Activated naive CD8-positive, alpha-beta T cell (primary cell): Measurements from ENCODE around the gene LAMB3.

Experiments used
- H3K27ac Mint-ChIP-seq: one replicate; pipeline ENCODE4 v1.8.0; 2021; ENCODE audit warnings: mixed read lengths
- H3K27me3 Mint-ChIP-seq: one replicate; pipeline ENCODE4 v1.8.0; 2021; ENCODE audit warnings: mixed read lengths
- H3K36me3 Mint-ChIP-seq: one replicate; pipeline ENCODE4 v1.8.0; 2021; ENCODE audit warnings: mixed read lengths
- H3K4me1 Mint-ChIP-seq: one replicate; pipeline ENCODE4 v1.8.0; 2021; ENCODE audit warnings: low read depth, mixed read lengths
- H3K4me3 Mint-ChIP-seq: one replicate; pipeline ENCODE4 v1.8.0; 2021; ENCODE audit warnings: mild to moderate bottlenecking, mixed read lengths
- H3K9me3 Mint-ChIP-seq: one replicate; pipeline ENCODE4 v1.8.0; 2021; ENCODE audit warnings: low read depth, mixed read lengths

LAMB3 gene

GRCh38 chr1:209620487-209620884 is 31.7 kb downstream of the LAMB3 start:
- Mint-ChIP-seq H3K27ac (no peak overlapping the region), H3K4me1 (peaks cover 7% of the 10 kb centered on the region), H3K27me3 (no peaks in the 10 kb centered on the region), H3K9me3 (no peaks in the 10 kb centered on the region), H3K4me3 (no peak overlapping the region), H3K36me3 (peaks cover 3% of the 10 kb centered on the region)

- Mint-ChIP-seq H3K4me3 (no peak overlapping the region), H3K27me3 (no peaks in the 10 kb centered on the region), H3K4me1 (peaks cover 7% of the 10 kb centered on the region), H3K36me3 (peaks cover 4% of the 10 kb centered on the region), H3K27ac (no peak overlapping the region), H3K9me3 (no peaks in the 10 kb centered on the region)
Measured at GRCh38 chr1:209619696-209620486, 32.3 kb downstream of the LAMB3 start.

- Mint-ChIP-seq H3K27ac (no peak overlapping the region), H3K4me1 (peaks cover 7% of the 10 kb centered on the region), H3K27me3 (no peaks in the 10 kb centered on the region), H3K36me3 (peaks cover 5% of the 10 kb centered on the region), H3K9me3 (no peaks in the 10 kb centered on the region), H3K4me3 (no peak overlapping the region)
Measured at GRCh38 chr1:209618756-209619420, 33.3 kb downstream of the LAMB3 start.

GRCh38 chr1:209618291-209618690 is 33.9 kb downstream of the LAMB3 start:
- no peak overlapping the region for H3K27ac Mint-ChIP-seq

GRCh38 chr1:209617755-209618154 is 34.5 kb downstream of the LAMB3 start:
- H3K4me3 Mint-ChIP-seq = no peak overlapping the region
- H3K27me3 Mint-ChIP-seq = no peaks in the 10 kb centered on the region
- H3K4me1 Mint-ChIP-seq = peaks cover 7% of the 10 kb centered on the region
- H3K27ac Mint-ChIP-seq = no peak overlapping the region
- no peaks in the 10 kb centered on the region for H3K9me3 Mint-ChIP-seq
- peaks cover 5% of the 10 kb centered on the region for H3K36me3 Mint-ChIP-seq

More at GRCh38 chr1:209618291-209618690, 33.9 kb downstream of the LAMB3 start:
- Mint-ChIP-seq H3K4me3 (no peak overlapping the region), H3K36me3 (peaks cover 5% of the 10 kb centered on the region), H3K4me1 (peaks cover 7% of the 10 kb centered on the region), H3K9me3 (no peaks in the 10 kb centered on the region), H3K27me3 (no peaks in the 10 kb centered on the region)

GRCh38 chr1:209617047-209617673 is 35.1 kb downstream of the LAMB3 start:
- no peaks in the 10 kb centered on the region for H3K27me3 Mint-ChIP-seq
- H3K9me3 Mint-ChIP-seq = no peaks in the 10 kb centered on the region
- H3K4me3 Mint-ChIP-seq = no peak overlapping the region
- no peak overlapping the region for H3K27ac Mint-ChIP-seq
- peaks cover 7% of the 10 kb centered on the region for H3K4me1 Mint-ChIP-seq
- H3K36me3 Mint-ChIP-seq = peaks cover 5% of the 10 kb centered on the region

- no peak overlapping the region for H3K4me3 Mint-ChIP-seq
- no peaks in the 10 kb centered on the region for H3K27me3 Mint-ChIP-seq
- H3K36me3 Mint-ChIP-seq = peaks cover 5% of the 10 kb centered on the region
- H3K4me1 Mint-ChIP-seq = peaks cover 7% of the 10 kb centered on the region
- H3K27ac Mint-ChIP-seq = no peak overlapping the region
- no peaks in the 10 kb centered on the region for H3K9me3 Mint-ChIP-seq
Measured at GRCh38 chr1:209616366-209617046, 35.7 kb downstream of the LAMB3 start.

GRCh38 chr1:209614906-209615305 is 37.3 kb downstream of the LAMB3 start:
- Mint-ChIP-seq H3K36me3 (peaks cover 5% of the 10 kb centered on the region), H3K27ac (no peak overlapping the region), H3K27me3 (no peaks in the 10 kb centered on the region), H3K9me3 (no peaks in the 10 kb centered on the region), H3K4me1 (peaks cover 7% of the 10 kb centered on the region), H3K4me3 (no peak overlapping the region)

- Mint-ChIP-seq H3K4me3 (no peak overlapping the region), H3K27ac (no peak overlapping the region), H3K27me3 (no peaks in the 10 kb centered on the region), H3K4me1 (peaks cover 6% of the 10 kb centered on the region), H3K9me3 (no peaks in the 10 kb centered on the region), H3K36me3 (peaks cover 5% of the 10 kb centered on the region)
Measured at GRCh38 chr1:209614151-209614420, 38.1 kb downstream of the LAMB3 start.

GRCh38 chr1:209613400-209614150 is 38.6 kb downstream of the LAMB3 start:
- Mint-ChIP-seq H3K27ac (no peak overlapping the region), H3K27me3 (no peaks in the 10 kb centered on the region), H3K4me1 (peaks cover under 1% of the 10 kb centered on the region)

GRCh38 chr1:209612646-209613399 is 39.4 kb downstream of the LAMB3 start:
- no peak overlapping the region for H3K4me3 Mint-ChIP-seq
- H3K4me1 Mint-ChIP-seq = no peaks in the 10 kb centered on the region
- no peak overlapping the region for H3K27ac Mint-ChIP-seq
- no peaks in the 10 kb centered on the region for H3K9me3 Mint-ChIP-seq
- H3K27me3 Mint-ChIP-seq = no peaks in the 10 kb centered on the region
- peaks cover 5% of the 10 kb centered on the region for H3K36me3 Mint-ChIP-seq

More at GRCh38 chr1:209613400-209614150, 38.6 kb downstream of the LAMB3 start:
- Mint-ChIP-seq H3K36me3 (peaks cover 5% of the 10 kb centered on the region), H3K9me3 (no peaks in the 10 kb centered on the region), H3K4me3 (no peak overlapping the region)

GRCh38 chr1:209611771-209612570 is 40.3 kb downstream of the LAMB3 start:
- no peaks in the 10 kb centered on the region for H3K4me1 Mint-ChIP-seq
- H3K36me3 Mint-ChIP-seq = peaks cover 5% of the 10 kb centered on the region
- no peaks in the 10 kb centered on the region for H3K27me3 Mint-ChIP-seq
- no peaks in the 10 kb centered on the region for H3K9me3 Mint-ChIP-seq
- H3K27ac Mint-ChIP-seq = no peak overlapping the region
- H3K4me3 Mint-ChIP-seq = no peak overlapping the region

- Mint-ChIP-seq H3K27ac (no peak overlapping the region), H3K4me3 (no peak overlapping the region), H3K9me3 (no peaks in the 10 kb centered on the region), H3K27me3 (no peaks in the 10 kb centered on the region), H3K36me3 (peaks cover 2% of the 10 kb centered on the region), H3K4me1 (no peaks in the 10 kb centered on the region)
Measured at GRCh38 chr1:209610631-209610905, 41.7 kb downstream of the LAMB3 start.
